H1 (cell line): ENCODE measurements around the gene CAPN7. TPM values are rescaled to one million over a fixed set of nuclear protein-coding genes. Genes with fewer than 3 reads are reported as not detected.

ENCODE experiments used
- CTCF ChIA-PET: fragments of 300-600 bp; sonication (Branson Sonifier 250); formaldehyde crosslinking; loops from one replicate; lab custom pipeline; 2021; ENCODE audit not compliant: partially characterized antibody; lab: Charles Lee
- POLR2A ChIA-PET: fragments of 300-600 bp; sonication (Branson Sonifier 250); formaldehyde crosslinking; loops from one replicate; lab custom pipeline; 2021; ENCODE audit warnings: inconsistent platforms; ENCODE audit not compliant: partially characterized antibody; lab: Charles Lee
- DNase-seq, 2 experiments: peaks; one replicate each; pipeline versions ENCODE4 v3.0.0 to v3.0.0-alpha.2; 2010 to 2022; ENCODE audit warnings: low spot score in 2 of 2, low read depth in 1 of 2, mixed read lengths in 1 of 2
- FAIRE-seq: peaks from 2 replicates; lab custom pipeline; 2011; peaks lifted over from hg19 to GRCh38; lab: Jason Lieb, UNC
- H2AFZ ChIP-seq: 2 replicates; pipeline ENCODE4 v1.8.1; 2012; ENCODE audit warnings: low read length, inconsistent platforms
- H2AK5ac ChIP-seq: 2 replicates; pipeline ENCODE4 v1.6.1; 2013; ENCODE audit warnings: low read depth, low read length
- H2BK120ac ChIP-seq: replicated peaks from 2 replicates; pipeline ENCODE3; 2013; ENCODE audit warnings: low read depth, low read length, inconsistent platforms
- H2BK12ac ChIP-seq: 2 replicates; pipeline ENCODE4 v1.6.1; 2013; ENCODE audit warnings: low read depth, low read length
- H2BK15ac ChIP-seq: 2 replicates; pipeline ENCODE4 v1.6.1; 2013; ENCODE audit warnings: low read length
- H2BK20ac ChIP-seq: 2 replicates; pipeline ENCODE4 v1.6.1; 2013; ENCODE audit warnings: low read length
- H2BK5ac ChIP-seq: 2 replicates; pipeline ENCODE4 v1.6.1; 2013; ENCODE audit warnings: low read depth, low read length
- H3K14ac ChIP-seq: 2 replicates; pipeline ENCODE4 v1.6.1; 2013; ENCODE audit warnings: inconsistent platforms; ENCODE audit not compliant: insufficient read length
- H3K18ac ChIP-seq: 2 replicates; pipeline ENCODE4 v1.6.1; 2013; ENCODE audit warnings: low read length; ENCODE audit errors: extremely low read depth
- H3K23ac ChIP-seq: 2 replicates; pipeline ENCODE4 v1.6.1; 2013; ENCODE audit warnings: inconsistent platforms; ENCODE audit not compliant: insufficient read length
- H3K23me2 ChIP-seq: 2 replicates; pipeline ENCODE4 v1.6.1; 2013; ENCODE audit warnings: low read depth, low read length
- H3K27ac ChIP-seq: 2 replicates; pipeline ENCODE4 v1.6.1; 2011; ENCODE audit warnings: low read depth, low read length, inconsistent platforms
- H3K27me3 ChIP-seq, 4 experiments: replicated peaks in 1 of 4; 1 replicate in 1 of 4; 2 replicates in 3 of 4; pipeline versions ENCODE4 v1.6.1 to v1.8.1; 2011 to 2013; ENCODE audit warnings: low read length in 3 of 4, mild to moderate bottlenecking in 3 of 4, inconsistent platforms in 2 of 4, mixed read lengths in 2 of 4, moderate library complexity in 1 of 4; ENCODE audit not compliant: control insufficient read depth in 3 of 4, insufficient read depth in 3 of 4; ENCODE audit errors: extremely low read depth in 1 of 4
- H3K36me3 ChIP-seq, 4 experiments: 2 replicates each; pipeline versions ENCODE4 v1.6.1 to v1.8.1; 2011 to 2013; ENCODE audit warnings: mild to moderate bottlenecking in 4 of 4, low read length in 3 of 4, moderate library complexity in 2 of 4, control low read depth in 1 of 4, inconsistent platforms in 1 of 4; ENCODE audit not compliant: insufficient read depth in 4 of 4, control insufficient read depth in 2 of 4
- H3K4ac ChIP-seq: replicated peaks from 2 replicates; pipeline ENCODE3; 2013; ENCODE audit warnings: low read length, low read depth, mixed read lengths, inconsistent platforms; ENCODE audit not compliant: insufficient read length
- H3K4me1 ChIP-seq, 4 experiments: replicated peaks in 1 of 4; 1 replicate in 1 of 4; 2 replicates in 3 of 4; pipeline versions ENCODE4 v1.6.1 to v1.8.1; 2011 to 2013; ENCODE audit warnings: low read length in 3 of 4, inconsistent platforms in 2 of 4, mixed read lengths in 1 of 4; ENCODE audit not compliant: insufficient read depth in 4 of 4, control insufficient read depth in 3 of 4
- H3K4me2 ChIP-seq, 2 experiments: 2 replicates each; pipeline versions ENCODE4 v1.6.1 to v1.8.1; 2011 to 2013; ENCODE audit warnings: low read depth in 2 of 2, low read length in 2 of 2, control low read depth in 1 of 2, inconsistent platforms in 1 of 2, mild to moderate bottlenecking in 1 of 2; ENCODE audit not compliant: insufficient read depth in 1 of 2
- H3K4me3 ChIP-seq, 4 experiments: fragments of 200-600, 300-600 bp in 1 of 4; sonication (generic), shearing (Covaris generic), sonication (Bioruptor Twin) in 1 of 4; 2 replicates each; pipeline versions ENCODE4 v1.5.1 to v1.8.1; 2011 to 2016; ENCODE audit warnings: low read length in 4 of 4, low read depth in 3 of 4, control low read depth in 2 of 4, inconsistent platforms in 2 of 4, mild to moderate bottlenecking in 2 of 4, mixed read lengths in 1 of 4, moderate library complexity in 1 of 4; ENCODE audit not compliant: insufficient read depth in 2 of 4; ENCODE audit errors: extremely low read depth in 1 of 4
- H3K56ac ChIP-seq: replicated peaks from 2 replicates; pipeline ENCODE3; 2013; ENCODE audit warnings: low read depth, mild to moderate bottlenecking, mixed read lengths, low read length, inconsistent platforms; ENCODE audit not compliant: insufficient read length
- H3K79me1 ChIP-seq: 2 replicates; pipeline ENCODE4 v1.6.1; 2013; ENCODE audit warnings: low read depth, low read length, control low read depth
- H3K79me2 ChIP-seq, 2 experiments: 2 replicates each; pipeline versions ENCODE4 v1.6.1 to v1.8.1; 2012 to 2013; ENCODE audit warnings: low read length in 2 of 2, mild to moderate bottlenecking in 2 of 2, inconsistent platforms in 1 of 2; ENCODE audit not compliant: insufficient read depth in 2 of 2, control insufficient read depth in 1 of 2
- H3K9ac ChIP-seq, 4 experiments: replicated peaks in 1 of 4; 1 replicate in 1 of 4; 2 replicates in 3 of 4; pipeline versions ENCODE4 v1.6.1 to v1.8.1; 2011 to 2013; ENCODE audit warnings: low read depth in 3 of 4, low read length in 3 of 4, control low read depth in 2 of 4, mild to moderate bottlenecking in 2 of 4, moderate library complexity in 2 of 4, inconsistent platforms in 1 of 4; ENCODE audit errors: extremely low read depth in 1 of 4
- H3K9me3 ChIP-seq, 2 experiments: 2 replicates each; pipeline versions ENCODE4 v1.6.1 to v1.8.1; 2012 to 2013; ENCODE audit warnings: mild to moderate bottlenecking in 2 of 2, moderate library complexity in 2 of 2, control low read depth in 1 of 2, inconsistent platforms in 1 of 2, low read depth in 1 of 2, low read length in 1 of 2, mixed read lengths in 1 of 2; ENCODE audit not compliant: insufficient read depth in 2 of 2
- H4K20me1 ChIP-seq, 2 experiments: replicated peaks in 1 of 2; 2 replicates each; pipeline versions ENCODE3 to v1.8.1; 2011 to 2013; ENCODE audit warnings: inconsistent platforms in 2 of 2, low read length in 2 of 2, mild to moderate bottlenecking in 1 of 2; ENCODE audit not compliant: insufficient read depth in 2 of 2, control insufficient read depth in 1 of 2
- H4K5ac ChIP-seq: 2 replicates; pipeline ENCODE4 v1.6.1; 2013; ENCODE audit warnings: low read length, low read depth, mixed read lengths, inconsistent platforms; ENCODE audit not compliant: insufficient read length
- H4K8ac ChIP-seq: 2 replicates; pipeline ENCODE4 v1.8.0; 2013; ENCODE audit warnings: mild to moderate bottlenecking, moderate library complexity, low read length, inconsistent platforms; ENCODE audit not compliant: insufficient read depth; ENCODE audit errors: extremely low read depth
- H4K91ac ChIP-seq: replicated peaks from 2 replicates; pipeline ENCODE3; 2013; ENCODE audit warnings: low read length, mixed read lengths, inconsistent platforms; ENCODE audit not compliant: insufficient read length
- CTBP2 ChIP-seq: IDR thresholded peaks from 2 replicates; pipeline ENCODE4 v1.7.0; 2011; ENCODE audit warnings: borderline replicate concordance, mild to moderate bottlenecking, moderate library complexity, mixed read lengths, low read length; ENCODE audit not compliant: insufficient read depth, insufficient read length
- NRF1 ChIP-seq: IDR thresholded peaks from 2 replicates; pipeline ENCODE4 v1.6.1; 2011; ENCODE audit warnings: mild to moderate bottlenecking, low read depth, low read length, improper control_type of control experiment
- POU5F1 ChIP-seq: IDR thresholded peaks from 2 replicates; pipeline ENCODE4 v1.6.1; 2011; ENCODE audit warnings: low read depth, mild to moderate bottlenecking, low read length, moderate library complexity
- RNF2 ChIP-seq: fragments of 200-900, 300-1000 bp; sonication (generic); IDR thresholded peaks from 2 replicates; pipeline ENCODE4 v1.7.1; 2016; ENCODE audit warnings: borderline replicate concordance, low read depth, mild to moderate bottlenecking, antibody characterized with exemption, low read length; ENCODE audit not compliant: poor library complexity, severe bottlenecking; ENCODE audit errors: missing control alignments
- TAF1 ChIP-seq: IDR thresholded peaks from 2 replicates; pipeline ENCODE4 v1.6.1; 2011; ENCODE audit warnings: mild to moderate bottlenecking, low read depth, low read length
- WGBS, 2 experiments: shearing (Covaris generic) in 1 of 2; methylation state at CpG; one replicate each; pipeline versions ENCODE4 v1.1.6 to v1.1.7; 2013 to 2015; ENCODE audit warnings: low lambda C conversion rate in 2 of 2, mixed read lengths in 2 of 2, inconsistent platforms in 1 of 2, low coverage in 1 of 2, missing lambda C conversion rate in 1 of 2; ENCODE audit not compliant: insufficient replicate concordance in 2 of 2, insufficient coverage in 1 of 2, insufficient read length in 1 of 2; ENCODE audit errors: extremely low coverage in 1 of 2, missing lambda C conversion rate in 1 of 2; 5-methylcytosine and 5-hydroxymethylcytosine counted together
- polyA plus RNA-seq, 7 experiments: library from polyadenylated mRNA; depleted of rRNA in 3 of 7; stranded (reverse) in 5 of 7; unstranded in 2 of 7; fragments of >200 nt in 5 of 7; fragments of 200-250 nt in 2 of 7; gene quantifications; 1 replicate in 5 of 7; 2 replicates in 1 of 7; 4 replicates in 1 of 7; pipeline versions ENCODE4 v1.2.1 to v1.2.3, GENCODE V29; 2011 to 2013; ENCODE audit warnings: missing spikeins in 2 of 7, mixed read lengths in 2 of 7
- total RNA-seq: library from RNA; stranded (reverse); fragmentation: NEBNext Ultra II Directional; extraction: Animal tissue kit (Norgen Biotek cat#: 25700); gene quantifications from 2 replicates; pipeline ENCODE4 v1.2.1, GENCODE V29; 2021
- TF ChIP-seq, protein P1 (sequence below), 3 experiments: IDR thresholded peaks; 1 replicate in 2 of 3; 2 replicates in 1 of 3; pipeline versions ENCODE4 v1.5.1 to v1.6.1; 2011; ENCODE audit warnings: low read length in 3 of 3, mild to moderate bottlenecking in 3 of 3, inconsistent platforms in 2 of 3, low read depth in 1 of 3, moderate library complexity in 1 of 3; ENCODE audit not compliant: insufficient read depth in 1 of 3; ENCODE audit errors: control extremely low read depth in 1 of 3

Gene CAPN7
- total and polyA plus RNA-seq, 2 of the 8 experiments (the other 6 are each of a cell fraction or from before 2014, with no cell fraction given) = 5.3 to 13.2 TPM

DNA sequence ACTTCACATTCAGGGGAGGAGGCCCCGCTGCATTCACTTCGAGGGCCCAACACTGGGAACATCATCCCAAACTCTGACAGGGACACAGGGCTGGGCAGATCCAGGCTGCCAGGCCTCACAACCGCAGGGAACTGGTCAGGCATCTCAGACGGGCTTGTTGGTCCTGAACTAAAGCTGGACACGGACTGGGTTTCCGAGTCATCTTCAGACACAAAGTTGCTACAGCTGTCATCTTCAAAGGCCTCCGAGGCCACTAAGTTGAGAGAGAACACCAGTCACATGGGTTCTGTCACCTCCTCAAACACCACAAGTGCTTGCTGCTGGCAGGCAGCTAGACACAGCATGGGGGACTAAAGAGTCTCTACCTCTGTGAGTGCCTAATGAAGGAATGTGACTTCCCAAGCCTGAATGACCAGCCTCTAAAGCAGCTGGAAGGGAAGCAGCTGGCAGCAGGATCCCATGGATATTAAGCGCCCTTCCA is 50.9 kb downstream of the CAPN7 start:
- Histone ChIP-seq H3K79me2 (no peaks in the 10 kb centered on the region), H3K9me3 (no peaks in the 10 kb centered on the region), H2BK5ac (no peak overlapping the region), H3K27ac (no peak overlapping the region), H3K4me3 (no peak overlapping the region), H3K4me2 (no peak overlapping the region), H3K36me3 (peaks cover 4 to 25% (median 14%) of the 10 kb centered on the region in 4 experiments; a peak in 7 of 8 replicates), H3K14ac (no peak overlapping the region), H3K4ac (no peak overlapping the region), H3K79me1 (no peaks in the 10 kb centered on the region; the same call in 1 of the 2 replicates), H3K27me3 (no peaks in the 10 kb centered on the region), H3K23me2 (no peaks in the 10 kb centered on the region), H2AK5ac (no peak overlapping the region), H2AFZ (no peak overlapping the region), H4K20me1 (peaks cover 0 to 2% of the 10 kb centered on the region in 2 experiments), H3K18ac (no peak overlapping the region), H4K5ac (no peak overlapping the region), H4K91ac (no peak overlapping the region), H2BK15ac (no peak overlapping the region), H3K4me1 (no peaks in the 10 kb centered on the region), H4K8ac (no peak overlapping the region), H2BK120ac (no peak overlapping the region), H3K56ac (no peak overlapping the region), H2BK20ac (no peak overlapping the region), H3K23ac (no peak overlapping the region), H3K9ac (no peak overlapping the region), H2BK12ac (no peak overlapping the region)
- no peak for DNase-seq
- no peak for FAIRE-seq
- WGBS, 2 experiments = 82% methylated on average over 8 of the region's 8 CpGs; no CpG with 5 or more reads in 1 of the 2 experiments
- TF ChIP-seq NRF1 (no peak), POU5F1 (no peak), CTBP2 (no peak), RNF2 (no peak), TAF1 (no peak)
- TF ChIP-seq, protein P1, sequence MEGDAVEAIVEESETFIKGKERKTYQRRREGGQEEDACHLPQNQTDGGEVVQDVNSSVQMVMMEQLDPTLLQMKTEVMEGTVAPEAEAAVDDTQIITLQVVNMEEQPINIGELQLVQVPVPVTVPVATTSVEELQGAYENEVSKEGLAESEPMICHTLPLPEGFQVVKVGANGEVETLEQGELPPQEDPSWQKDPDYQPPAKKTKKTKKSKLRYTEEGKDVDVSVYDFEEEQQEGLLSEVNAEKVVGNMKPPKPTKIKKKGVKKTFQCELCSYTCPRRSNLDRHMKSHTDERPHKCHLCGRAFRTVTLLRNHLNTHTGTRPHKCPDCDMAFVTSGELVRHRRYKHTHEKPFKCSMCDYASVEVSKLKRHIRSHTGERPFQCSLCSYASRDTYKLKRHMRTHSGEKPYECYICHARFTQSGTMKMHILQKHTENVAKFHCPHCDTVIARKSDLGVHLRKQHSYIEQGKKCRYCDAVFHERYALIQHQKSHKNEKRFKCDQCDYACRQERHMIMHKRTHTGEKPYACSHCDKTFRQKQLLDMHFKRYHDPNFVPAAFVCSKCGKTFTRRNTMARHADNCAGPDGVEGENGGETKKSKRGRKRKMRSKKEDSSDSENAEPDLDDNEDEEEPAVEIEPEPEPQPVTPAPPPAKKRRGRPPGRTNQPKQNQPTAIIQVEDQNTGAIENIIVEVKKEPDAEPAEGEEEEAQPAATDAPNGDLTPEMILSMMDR (IDR thresholded peaks at IDR 0.05; ENCODE audit: control extremely low read depth in 1 of 3, insufficient read depth in 1 of 3, low read depth in 1 of 3, low read length in 3 of 3) = no peak
- POLR2A ChIA-PET = no interaction called here
- CTCF ChIA-PET = interaction anchor here (0.8 to 5.9 kb wide), 8 partner anchors 8 to 149 kb away, joined by 3 to 42 read pairs (median 4); partner anchors contain the start of gene CAPN7
